GM23338 (cell line): ENCODE results near the gene CHD2. TPM values are rescaled to one million over a fixed set of nuclear protein-coding genes. Genes with fewer than 3 reads are reported as not detected.

Experiments used
- ATAC-seq: fragments of 200-7000 bp; cut with Tn5 transposase; 3 replicates; pipeline ENCODE4 v1.9.1; 2020
- DNase-seq: peaks from one replicate; pipeline ENCODE4 v3.0.0-alpha.2; 2015; ENCODE audit warnings: low spot score
- H2AFZ ChIP-seq: fragments of 200-600 bp; sonication (generic); 2 replicates; pipeline ENCODE4 v1.8.0; 2016; ENCODE audit warnings: antibody characterized with exemption, mild to moderate bottlenecking, moderate library complexity
- H3F3A ChIP-seq: fragments of 200-600 bp; sonication (generic); replicated peaks from 2 replicates; pipeline ENCODE4 v1.8.0; 2017; ENCODE audit warnings: antibody characterized with exemption, mixed run types, low read depth
- H3K27ac ChIP-seq: fragments of 200-600 bp; sonication (generic); 2 replicates; pipeline ENCODE4 v1.6.1; 2016; ENCODE audit warnings: low read depth
- H3K27me3 ChIP-seq: fragments of 200-600 bp; sonication (generic); 2 replicates; pipeline ENCODE4 v1.8.0; 2016; ENCODE audit warnings: mild to moderate bottlenecking, mixed run types, moderate library complexity; ENCODE audit not compliant: insufficient read depth
- H3K36me3 ChIP-seq: fragments of 200-600 bp; sonication (generic); 2 replicates; pipeline ENCODE4 v1.8.0; 2016; ENCODE audit warnings: mild to moderate bottlenecking; ENCODE audit not compliant: insufficient read depth
- H3K4me1 ChIP-seq: fragments of 200-600 bp; sonication (generic); 2 replicates; pipeline ENCODE4 v1.8.0; 2016; ENCODE audit warnings: mild to moderate bottlenecking, moderate library complexity; ENCODE audit not compliant: insufficient read depth
- H3K4me2 ChIP-seq: fragments of 200-600 bp; sonication (generic); 2 replicates; pipeline ENCODE4 v1.7.1; 2017; ENCODE audit warnings: mixed run types
- H3K4me3 ChIP-seq: fragments of 200-600 bp; sonication (generic); 2 replicates; pipeline ENCODE4 v1.6.1; 2016; ENCODE audit warnings: mixed run types
- H3K79me2 ChIP-seq: fragments of 200-600 bp; sonication (generic); replicated peaks from 2 replicates; pipeline ENCODE4 v1.8.0; 2017; ENCODE audit warnings: mild to moderate bottlenecking; ENCODE audit not compliant: insufficient read depth
- H3K9me2 ChIP-seq: fragments of 200-600 bp; sonication (generic); 2 replicates; pipeline ENCODE4 v1.8.0; 2017; ENCODE audit not compliant: insufficient read depth
- H4K20me1 ChIP-seq: fragments of 200-600 bp; sonication (generic); replicated peaks from 2 replicates; pipeline ENCODE4 v1.8.0; 2017; ENCODE audit warnings: mild to moderate bottlenecking; ENCODE audit not compliant: insufficient read depth
- H3K27ac Mint-ChIP-seq: 2 replicates; pipeline ENCODE4 v1.8.0; 2020; ENCODE audit warnings: inconsistent platforms, mild to moderate bottlenecking, moderate library complexity, mixed read lengths
- H3K27me3 Mint-ChIP-seq: 3 replicates; pipeline ENCODE4 v1.8.0; 2022; ENCODE audit warnings: low read depth, mild to moderate bottlenecking, moderate library complexity, mixed read lengths, inconsistent platforms; ENCODE audit not compliant: insufficient read depth, poor library complexity
- H3K36me3 Mint-ChIP-seq: 3 replicates; pipeline ENCODE4 v1.8.0; 2021; ENCODE audit warnings: low read depth, mild to moderate bottlenecking, inconsistent platforms, moderate library complexity, mixed read lengths
- H3K4me1 Mint-ChIP-seq: 3 replicates; pipeline ENCODE4 v1.8.0; 2020; ENCODE audit warnings: mild to moderate bottlenecking, inconsistent platforms, mixed read lengths
- H3K4me3 Mint-ChIP-seq: 3 replicates; pipeline ENCODE4 v1.8.0; 2021; ENCODE audit warnings: moderate library complexity, mild to moderate bottlenecking, inconsistent platforms, mixed read lengths
- H3K9me3 Mint-ChIP-seq: 3 replicates; pipeline ENCODE4 v1.8.0; 2020; ENCODE audit warnings: moderate library complexity, mild to moderate bottlenecking, inconsistent platforms, mixed read lengths
- CREB1 ChIP-seq: fragments of 250-450 bp; sonication (Bioruptor Pico); IDR thresholded peaks from 2 replicates; pipeline ENCODE4 v1.5.0; 2020; ENCODE audit warnings: low read depth, mild to moderate bottlenecking, moderate library complexity
- EZH2 ChIP-seq: fragments of 200-600 bp; sonication (generic); IDR thresholded peaks from one replicate; pipeline ENCODE4 v1.8.0; 2017; ENCODE audit warnings: antibody characterized with exemption, mild to moderate bottlenecking, low read depth; ENCODE audit not compliant: unreplicated experiment
- EZH2phosphoT487 ChIP-seq: fragments of 200-600 bp; sonication (generic); IDR thresholded peaks from one replicate; pipeline ENCODE4 v1.8.1; 2018; ENCODE audit warnings: antibody characterized with exemption; ENCODE audit not compliant: unreplicated experiment
- JUNB ChIP-seq: IDR thresholded peaks from one replicate; pipeline ENCODE4 v1.6.1; 2016; ENCODE audit warnings: antibody characterized with exemption; ENCODE audit not compliant: unreplicated experiment
- NANOG ChIP-seq: IDR thresholded peaks from 2 replicates; pipeline ENCODE4 v1.6.1; 2016; ENCODE audit warnings: antibody characterized with exemption, borderline replicate concordance
- POLR2AphosphoS5 ChIP-seq: IDR thresholded peaks from 2 replicates; pipeline ENCODE4 v1.6.1; 2016; ENCODE audit warnings: antibody characterized with exemption, low read depth
- REST ChIP-seq: IDR thresholded peaks from one replicate; pipeline ENCODE4 v1.6.1; 2018; ENCODE audit warnings: antibody characterized with exemption; ENCODE audit not compliant: unreplicated experiment
- STAT1 ChIP-seq: IDR thresholded peaks from one replicate; pipeline ENCODE4 v1.6.1; 2016; ENCODE audit warnings: antibody characterized with exemption; ENCODE audit not compliant: unreplicated experiment
- ZNF114 ChIP-seq: fragments of 250-450 bp; sonication (Bioruptor Pico); IDR thresholded peaks from 2 replicates; pipeline ENCODE4 v1.5.0; 2020; ENCODE audit warnings: mild to moderate bottlenecking, moderate library complexity
- ZNF331 ChIP-seq: fragments of 250-450 bp; sonication (Bioruptor Pico); IDR thresholded peaks from 2 replicates; pipeline ENCODE4 v1.5.0; 2020; ENCODE audit warnings: low read depth, mild to moderate bottlenecking, moderate library complexity
- polyA plus RNA-seq: library from polyadenylated mRNA; unstranded; fragments of >200 nt; fragmentation: Nextera tagmentation; extraction: Ambion mirVana; gene quantifications from 2 replicates; pipeline ENCODE4 v1.2.1, GENCODE V29; 2016
- total RNA-seq: library from RNA; depleted of rRNA; stranded (reverse); fragments of >200 nt; shearing (Covaris generic); gene quantifications from 2 replicates; pipeline ENCODE4 v1.2.3, GENCODE V29; 2014
- TF ChIP-seq, protein P1 (sequence below): IDR thresholded peaks from 2 replicates; pipeline ENCODE4 v1.6.1; 2016; ENCODE audit warnings: antibody characterized with exemption
- TF ChIP-seq, protein P2 (sequence below), 2 experiments: fragments of 200-600 bp in 1 of 2; sonication (generic) in 1 of 2; conservative IDR thresholded peaks; 2 replicates each; pipeline versions ENCODE4 v1.5.1 to v1.6.1; 2016 to 2017; ENCODE audit warnings: antibody characterized with exemption in 2 of 2, low read depth in 2 of 2, mild to moderate bottlenecking in 2 of 2, moderate library complexity in 1 of 2

Gene CHD2
- total and polyA plus RNA-seq, 2 experiments from 2014 or later: 119 to 130 TPM

GRCh38 chr15:92981333-92981732 is 81.2 kb downstream of the CHD2 start:
- Histone ChIP-seq H3K4me1 (no peaks in the 10 kb centered on the region), H3K36me3 (peaks cover 85% of the 10 kb centered on the region), H3K4me3 (no peak overlapping the region), H3F3A (peaks cover 6% of the 10 kb centered on the region; the same call in 1 of the 2 replicates), H3K4me2 (no peak overlapping the region), H4K20me1 (peaks cover 6% of the 10 kb centered on the region), H3K27ac (no peak overlapping the region), H3K79me2 (peaks cover 5% of the 10 kb centered on the region), H2AFZ (no peak overlapping the region), H3K27me3 (no peaks in the 10 kb centered on the region), H3K9me2 (no peaks in the 10 kb centered on the region)
- ATAC-seq (no peak), DNase-seq (no peak)
- H3K4me1 Mint-ChIP-seq: no peaks in the 10 kb centered on the region
- H3K4me3 Mint-ChIP-seq: no peak overlapping the region
- H3K27ac Mint-ChIP-seq: no peak overlapping the region
- H3K27me3 Mint-ChIP-seq: no peaks in the 10 kb centered on the region
- no peaks in the 10 kb centered on the region for H3K9me3 Mint-ChIP-seq
- TF ChIP-seq, protein P1, sequence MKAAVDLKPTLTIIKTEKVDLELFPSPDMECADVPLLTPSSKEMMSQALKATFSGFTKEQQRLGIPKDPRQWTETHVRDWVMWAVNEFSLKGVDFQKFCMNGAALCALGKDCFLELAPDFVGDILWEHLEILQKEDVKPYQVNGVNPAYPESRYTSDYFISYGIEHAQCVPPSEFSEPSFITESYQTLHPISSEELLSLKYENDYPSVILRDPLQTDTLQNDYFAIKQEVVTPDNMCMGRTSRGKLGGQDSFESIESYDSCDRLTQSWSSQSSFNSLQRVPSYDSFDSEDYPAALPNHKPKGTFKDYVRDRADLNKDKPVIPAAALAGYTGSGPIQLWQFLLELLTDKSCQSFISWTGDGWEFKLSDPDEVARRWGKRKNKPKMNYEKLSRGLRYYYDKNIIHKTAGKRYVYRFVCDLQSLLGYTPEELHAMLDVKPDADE: no peak
- TF ChIP-seq CREB1 (no peak), ZNF114 (CRISPR knock-in tag) (no peak), POLR2AphosphoS5 (no peak), EZH2phosphoT487 (no peak), ZNF331 (CRISPR knock-in tag) (no peak), JUNB (no peak), REST (no peak), STAT1 (no peak), EZH2 (no peak), NANOG (no peak)
- TF ChIP-seq, protein P2, sequence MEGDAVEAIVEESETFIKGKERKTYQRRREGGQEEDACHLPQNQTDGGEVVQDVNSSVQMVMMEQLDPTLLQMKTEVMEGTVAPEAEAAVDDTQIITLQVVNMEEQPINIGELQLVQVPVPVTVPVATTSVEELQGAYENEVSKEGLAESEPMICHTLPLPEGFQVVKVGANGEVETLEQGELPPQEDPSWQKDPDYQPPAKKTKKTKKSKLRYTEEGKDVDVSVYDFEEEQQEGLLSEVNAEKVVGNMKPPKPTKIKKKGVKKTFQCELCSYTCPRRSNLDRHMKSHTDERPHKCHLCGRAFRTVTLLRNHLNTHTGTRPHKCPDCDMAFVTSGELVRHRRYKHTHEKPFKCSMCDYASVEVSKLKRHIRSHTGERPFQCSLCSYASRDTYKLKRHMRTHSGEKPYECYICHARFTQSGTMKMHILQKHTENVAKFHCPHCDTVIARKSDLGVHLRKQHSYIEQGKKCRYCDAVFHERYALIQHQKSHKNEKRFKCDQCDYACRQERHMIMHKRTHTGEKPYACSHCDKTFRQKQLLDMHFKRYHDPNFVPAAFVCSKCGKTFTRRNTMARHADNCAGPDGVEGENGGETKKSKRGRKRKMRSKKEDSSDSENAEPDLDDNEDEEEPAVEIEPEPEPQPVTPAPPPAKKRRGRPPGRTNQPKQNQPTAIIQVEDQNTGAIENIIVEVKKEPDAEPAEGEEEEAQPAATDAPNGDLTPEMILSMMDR (conservative IDR thresholded peaks at IDR 0.05; ENCODE audit: low read depth in 2 of 2): no peak
- H3K36me3 Mint-ChIP-seq: peaks cover 55% of the 10 kb centered on the region
